ENCODE data around the gene FBXO28.
A peak's percentile ranks its signal among the peaks of the same experiment; 100 is the strongest.

The FBXO28 gene

GRCh38 chr1:224133741-224134299, 19.9 kb downstream of the FBXO28 start:
- DNase-seq (ENCODE audit: low read depth, low spot score), result no peak
- H3K4me3 ChIP-seq (ENCODE audit: low read length), result no peak overlapping the region

GRCh38 chr1:224137518-224137917, 23.6 kb downstream of the FBXO28 start:
- no peak overlapping the region for H3K4me3 ChIP-seq (ENCODE audit: low read length)
- DNase-seq (ENCODE audit: low read depth, low spot score), result no peak

GRCh38 chr1:224138198-224138597, 24.3 kb downstream of the FBXO28 start:
- H3K4me3 ChIP-seq (ENCODE audit: low read length), result no peak overlapping the region
- no peak for DNase-seq (ENCODE audit: low read depth, low spot score)

GRCh38 chr1:224141693-224142092, 27.8 kb downstream of the FBXO28 start:
- DNase-seq (ENCODE audit: low read depth, low spot score), result no peak
- H3K4me3 ChIP-seq (ENCODE audit: low read length), result no peak overlapping the region

GRCh38 chr1:224149709-224150108, 35.8 kb downstream of the FBXO28 start:
- DNase-seq (ENCODE audit: low read depth, low spot score), result no peak
- no peak overlapping the region for H3K4me3 ChIP-seq (ENCODE audit: low read length)

- DNase-seq (ENCODE audit: low read depth, low spot score), result peak; percentile 36
- no peak overlapping the region for H3K4me3 ChIP-seq (ENCODE audit: low read length)
Measured at GRCh38 chr1:224151117-224151516, 37.2 kb downstream of the FBXO28 start.

- no peak for DNase-seq (ENCODE audit: low read depth, low spot score)
- no peak overlapping the region for H3K4me3 ChIP-seq (ENCODE audit: low read length)
Measured at GRCh38 chr1:224157316-224157715, 43.4 kb downstream of the FBXO28 start.

- no peak for DNase-seq (ENCODE audit: low read depth, low spot score)
- H3K4me3 ChIP-seq (ENCODE audit: low read length), result no peak overlapping the region
Measured at GRCh38 chr1:224159541-224159940, 45.6 kb downstream of the FBXO28 start.

GRCh38 chr1:224160171-224160682, 46.3 kb downstream of the FBXO28 start:
- H3K4me3 ChIP-seq (ENCODE audit: low read length), result no peak overlapping the region
- DNase-seq (ENCODE audit: low read depth, low spot score), result no peak

- H3K4me3 ChIP-seq (ENCODE audit: low read length), result no peak overlapping the region
- DNase-seq (ENCODE audit: low read depth, low spot score), result no peak
Measured at GRCh38 chr1:224162768-224163167, 48.9 kb downstream of the FBXO28 start.

GRCh38 chr1:224163311-224163710, 49.4 kb downstream of the FBXO28 start:
- no peak for DNase-seq (ENCODE audit: low read depth, low spot score)
- H3K4me3 ChIP-seq (ENCODE audit: low read length), result no peak overlapping the region

- peak overlapping the region; percentile 20 for H3K4me3 ChIP-seq (ENCODE audit: low read length)
- peak; percentile 88 for DNase-seq (ENCODE audit: low read depth, low spot score)
Measured at GRCh38 chr1:224168859-224169380, 55.0 kb downstream of the FBXO28 start.

GRCh38 chr1:224169718-224170270, 55.9 kb downstream of the FBXO28 start:
- H3K4me3 ChIP-seq (ENCODE audit: low read length), result no peak overlapping the region

GRCh38 chr1:224170343-224170742, 56.4 kb downstream of the FBXO28 start:
- no peak overlapping the region for H3K4me3 ChIP-seq (ENCODE audit: low read length)
- no peak for DNase-seq (ENCODE audit: low read depth, low spot score)

More at GRCh38 chr1:224169718-224170270, 55.9 kb downstream of the FBXO28 start:
- no peak for DNase-seq (ENCODE audit: low read depth, low spot score)

GRCh38 chr1:224170748-224171478, 57.0 kb downstream of the FBXO28 start:
- H3K4me3 ChIP-seq (ENCODE audit: low read length), result no peak overlapping the region
- DNase-seq (ENCODE audit: low read depth, low spot score), result peak; percentile 60

GRCh38 chr1:224172229-224172628, 58.3 kb downstream of the FBXO28 start:
- no peak for DNase-seq (ENCODE audit: low read depth, low spot score)
- H3K4me3 ChIP-seq (ENCODE audit: low read length), result no peak overlapping the region

- H3K4me3 ChIP-seq (ENCODE audit: low read length), result no peak overlapping the region
- DNase-seq (ENCODE audit: low read depth, low spot score), result no peak
Measured at GRCh38 chr1:224173523-224173922, 59.6 kb downstream of the FBXO28 start.

- DNase-seq (ENCODE audit: low read depth, low spot score), result no peak
- no peak overlapping the region for H3K4me3 ChIP-seq (ENCODE audit: low read length)
Measured at GRCh38 chr1:224175617-224176016, 61.7 kb downstream of the FBXO28 start.

- no peak overlapping the region for H3K4me3 ChIP-seq (ENCODE audit: low read length)
- DNase-seq (ENCODE audit: low read depth, low spot score), result no peak
Measured at GRCh38 chr1:224177356-224177999, 63.6 kb downstream of the FBXO28 start.

GRCh38 chr1:224178894-224179293, 65.0 kb downstream of the FBXO28 start:
- no peak overlapping the region for H3K4me3 ChIP-seq (ENCODE audit: low read length)
- DNase-seq (ENCODE audit: low read depth, low spot score), result no peak
